HEK293 (cell line): Measurements from ENCODE around the gene ANKRD35.

Experiments used
- FEZF1 ChIP-seq: fragments of 450-650 bp; formaldehyde crosslinking; IDR thresholded peaks from 2 replicates; pipeline ENCODE4 v1.5.1; 2016; ENCODE audit warnings: missing biosample characterization, missing genetic modification characterization
- KLF17 ChIP-seq: fragments of 450-650 bp; formaldehyde crosslinking; IDR thresholded peaks from 2 replicates; pipeline ENCODE4 v1.5.1; 2016; ENCODE audit warnings: missing biosample characterization, missing genetic modification characterization
- REST ChIP-seq: fragments of 450-650 bp; formaldehyde crosslinking; IDR thresholded peaks from 2 replicates; pipeline ENCODE4 v1.5.1; 2016; ENCODE audit warnings: missing biosample characterization, missing genetic modification characterization
- ZBTB26 ChIP-seq: fragments of 450-650 bp; formaldehyde crosslinking; optimal IDR thresholded peaks from 2 replicates; pipeline ENCODE3; 2016; ENCODE audit warnings: missing biosample characterization, mild to moderate bottlenecking, missing genetic modification characterization
- ZBTB6 ChIP-seq: fragments of 450-650 bp; formaldehyde crosslinking; IDR thresholded peaks from 2 replicates; pipeline ENCODE4 v1.5.1; 2017; ENCODE audit warnings: missing biosample characterization, missing genetic modification characterization
- ZBTB7A ChIP-seq: fragments of 450-650 bp; formaldehyde crosslinking; IDR thresholded peaks from 2 replicates; pipeline ENCODE4 v1.5.1; 2016; ENCODE audit warnings: low read depth, missing biosample characterization, missing genetic modification characterization
- ZNF138 ChIP-seq: fragments of 450-650 bp; formaldehyde crosslinking; IDR thresholded peaks from 2 replicates; pipeline ENCODE4 v1.5.1; 2016; ENCODE audit warnings: missing biosample characterization, missing genetic modification characterization, borderline replicate concordance
- ZNF157 ChIP-seq: fragments of 450-650 bp; formaldehyde crosslinking; IDR thresholded peaks from 2 replicates; pipeline ENCODE4 v1.5.1; 2016; ENCODE audit warnings: missing biosample characterization, missing genetic modification characterization
- ZNF19 ChIP-seq: fragments of 450-650 bp; formaldehyde crosslinking; IDR thresholded peaks from 2 replicates; pipeline ENCODE4; 2016; ENCODE audit warnings: missing biosample characterization, missing genetic modification characterization, low read depth
- ZNF23 ChIP-seq: fragments of 450-650 bp; formaldehyde crosslinking; IDR thresholded peaks from 2 replicates; pipeline ENCODE4 v1.5.1; 2016; ENCODE audit warnings: missing biosample characterization, missing genetic modification characterization, borderline replicate concordance
- ZNF26 ChIP-seq: fragments of 450-650 bp; formaldehyde crosslinking; IDR thresholded peaks from 2 replicates; pipeline ENCODE4 v1.5.1; 2016; ENCODE audit warnings: missing biosample characterization, missing genetic modification characterization
- ZNF266 ChIP-seq: fragments of 450-650 bp; formaldehyde crosslinking; IDR thresholded peaks from 2 replicates; pipeline ENCODE4 v1.5.1; 2016; ENCODE audit warnings: missing biosample characterization, missing genetic modification characterization, low read depth
- ZNF302 ChIP-seq: fragments of 450-650 bp; formaldehyde crosslinking; IDR thresholded peaks from 2 replicates; pipeline ENCODE4 v1.5.1; 2016; ENCODE audit warnings: missing biosample characterization, missing genetic modification characterization, low read depth
- ZNF311 ChIP-seq: fragments of 450-650 bp; formaldehyde crosslinking; IDR thresholded peaks from 2 replicates; pipeline ENCODE4 v1.5.1; 2017; ENCODE audit warnings: missing biosample characterization, missing genetic modification characterization, borderline replicate concordance
- ZNF354C ChIP-seq: fragments of 450-650 bp; formaldehyde crosslinking; IDR thresholded peaks from 2 replicates; pipeline ENCODE4 v1.5.1; 2016; ENCODE audit warnings: missing biosample characterization, missing genetic modification characterization, low read depth, borderline replicate concordance
- ZNF391 ChIP-seq: fragments of 450-650 bp; formaldehyde crosslinking; IDR thresholded peaks from 2 replicates; pipeline ENCODE4 v1.5.1; 2016; ENCODE audit warnings: low read depth, missing biosample characterization, missing genetic modification characterization, borderline replicate concordance
- ZNF394 ChIP-seq: fragments of 450-650 bp; formaldehyde crosslinking; IDR thresholded peaks from 2 replicates; pipeline ENCODE4 v1.5.1; 2016; ENCODE audit warnings: missing biosample characterization, missing genetic modification characterization, mild to moderate bottlenecking, moderate library complexity, borderline replicate concordance
- ZNF398 ChIP-seq: fragments of 450-650 bp; formaldehyde crosslinking; IDR thresholded peaks from 2 replicates; pipeline ENCODE4 v1.5.1; 2017; ENCODE audit warnings: missing biosample characterization, missing genetic modification characterization
- ZNF501 ChIP-seq: fragments of 450-650 bp; formaldehyde crosslinking; IDR thresholded peaks from 2 replicates; pipeline ENCODE4 v1.5.1; 2016; ENCODE audit warnings: missing biosample characterization, missing genetic modification characterization
- ZNF514 ChIP-seq: fragments of 450-650 bp; formaldehyde crosslinking; IDR thresholded peaks from 2 replicates; pipeline ENCODE4 v1.5.1; 2016; ENCODE audit warnings: missing biosample characterization, missing genetic modification characterization
- ZNF529 ChIP-seq: fragments of 450-650 bp; formaldehyde crosslinking; IDR thresholded peaks from 2 replicates; pipeline ENCODE4 v1.5.1; 2017; ENCODE audit warnings: missing genetic modification characterization, missing biosample characterization; ENCODE audit not compliant: insufficient replicate concordance
- ZNF600 ChIP-seq: fragments of 450-650 bp; formaldehyde crosslinking; IDR thresholded peaks from 2 replicates; pipeline ENCODE4 v1.5.1; 2016; ENCODE audit warnings: missing biosample characterization, missing genetic modification characterization
- ZNF843 ChIP-seq: fragments of 450-650 bp; formaldehyde crosslinking; IDR thresholded peaks from 2 replicates; pipeline ENCODE4 v1.5.1; 2016; ENCODE audit warnings: missing biosample characterization, missing genetic modification characterization
- ZSCAN18 ChIP-seq: fragments of 450-650 bp; formaldehyde crosslinking; IDR thresholded peaks from 2 replicates; pipeline ENCODE4 v1.5.1; 2016; ENCODE audit warnings: missing biosample characterization, missing genetic modification characterization
- ZSCAN4 ChIP-seq: fragments of 450-650 bp; formaldehyde crosslinking; IDR thresholded peaks from 2 replicates; pipeline ENCODE4 v1.5.1; 2017; ENCODE audit warnings: missing biosample characterization, missing genetic modification characterization

Gene ANKRD35

GRCh38 chr1:145845514-145846161, 40.0 kb downstream of the ANKRD35 start, which contains the start of gene NUDT17 (continued):
- TF ChIP-seq ZSCAN18 (tag by site-specific recombination): no peak
- TF ChIP-seq ZNF600 (tag by site-specific recombination): peak; percentile 99
- TF ChIP-seq ZNF394: peak; percentile 90
- no peak for TF ChIP-seq ZNF311 (tag by site-specific recombination)
- peak; percentile 82 for TF ChIP-seq ZNF501 (tag by site-specific recombination)
- TF ChIP-seq ZNF23 (tag by site-specific recombination): no peak
- no peak for TF ChIP-seq ZNF391
- no peak for TF ChIP-seq ZNF26
- no peak for TF ChIP-seq ZBTB7A (tag by site-specific recombination)
- TF ChIP-seq FEZF1 (tag by site-specific recombination): no peak
- TF ChIP-seq ZBTB6: 0 out of 2 replicates have a peak, but pooled peaks have one; percentile 34
- TF ChIP-seq ZBTB26: peak; percentile 45
- 0 out of 2 replicates have a peak, but pooled peaks have one; percentile 7 for TF ChIP-seq REST (tag by site-specific recombination)
- no peak for TF ChIP-seq ZNF138 (tag by site-specific recombination)
- no peak for TF ChIP-seq ZNF529 (tag by site-specific recombination)
- TF ChIP-seq ZSCAN4 (tag by site-specific recombination): no peak
- peak; percentile 22; the same call in 1 of the 2 replicates for TF ChIP-seq ZNF398 (tag by site-specific recombination)
- TF ChIP-seq ZNF19 (tag by site-specific recombination): no peak
- no peak for TF ChIP-seq ZNF514
- TF ChIP-seq ZNF843 (tag by site-specific recombination): no peak
- 0 out of 2 replicates have a peak, but pooled peaks have one; percentile 26 for TF ChIP-seq KLF17 (tag by site-specific recombination)
- TF ChIP-seq ZNF266 (tag by site-specific recombination): no peak
- TF ChIP-seq ZNF302 (tag by site-specific recombination): no peak
- no peak for TF ChIP-seq ZNF157 (tag by site-specific recombination)
- no peak for TF ChIP-seq ZNF354C (tag by site-specific recombination)
